ENCODE results near the gene COL8A2. TPM values are rescaled to one million over a fixed set of nuclear protein-coding genes. Genes with fewer than 3 reads are reported as not detected.
A peak's percentile ranks its signal among the peaks of the same experiment; 100 is the strongest.

Gene COL8A2
- total RNA-seq, 1 experiment from 2014 or later: 2.3 TPM

- no peak overlapping the region for H3K27ac Mint-ChIP-seq
- no peak for ATAC-seq
- H3K4me3 Mint-ChIP-seq: no peak overlapping the region
- ChIA-PET CTCF (no interaction called here), POLR2A (no interaction called here)
- TF ChIP-seq, protein P1, sequence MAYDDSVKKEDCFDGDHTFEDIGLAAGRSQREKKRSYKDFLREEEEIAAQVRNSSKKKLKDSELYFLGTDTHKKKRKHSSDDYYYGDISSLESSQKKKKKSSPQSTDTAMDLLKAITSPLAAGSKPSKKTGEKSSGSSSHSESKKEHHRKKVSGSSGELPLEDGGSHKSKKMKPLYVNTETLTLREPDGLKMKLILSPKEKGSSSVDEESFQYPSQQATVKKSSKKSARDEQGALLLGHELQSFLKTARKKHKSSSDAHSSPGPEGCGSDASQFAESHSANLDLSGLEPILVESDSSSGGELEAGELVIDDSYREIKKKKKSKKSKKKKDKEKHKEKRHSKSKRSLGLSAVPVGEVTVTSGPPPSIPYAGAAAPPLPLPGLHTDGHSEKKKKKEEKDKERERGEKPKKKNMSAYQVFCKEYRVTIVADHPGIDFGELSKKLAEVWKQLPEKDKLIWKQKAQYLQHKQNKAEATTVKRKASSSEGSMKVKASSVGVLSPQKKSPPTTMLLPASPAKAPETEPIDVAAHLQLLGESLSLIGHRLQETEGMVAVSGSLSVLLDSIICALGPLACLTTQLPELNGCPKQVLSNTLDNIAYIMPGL (CRISPR knock-in tag; IDR thresholded peaks at IDR 0.05): no peak
- TF ChIP-seq AFF4 (CRISPR knock-in tag; IDR thresholded peaks at IDR 0.05; ENCODE audit: borderline replicate concordance) (no peak), ZNF416 (CRISPR knock-in tag; IDR thresholded peaks at IDR 0.05) (no peak), ZNF138 (CRISPR knock-in tag; conservative IDR thresholded peaks at IDR 0.05) (no peak), ZSCAN18 (CRISPR knock-in tag; IDR thresholded peaks at IDR 0.05) (no peak), GABPB1 (CRISPR knock-in tag; IDR thresholded peaks at IDR 0.05) (no peak), ZNF219 (CRISPR knock-in tag; IDR thresholded peaks at IDR 0.05; ENCODE audit: borderline replicate concordance) (no peak), KAT7 (CRISPR knock-in tag; IDR thresholded peaks at IDR 0.05; ENCODE audit: borderline replicate concordance) (no peak), OVOL2 (CRISPR knock-in tag; IDR thresholded peaks at IDR 0.05; ENCODE audit: borderline replicate concordance) (no peak), MYBL2 (CRISPR knock-in tag; IDR thresholded peaks at IDR 0.05) (no peak), RORB (CRISPR knock-in tag; IDR thresholded peaks at IDR 0.05) (no peak), FOXP1 (CRISPR knock-in tag; IDR thresholded peaks at IDR 0.05; ENCODE audit: borderline replicate concordance) (no peak), PREB (CRISPR knock-in tag; IDR thresholded peaks at IDR 0.05; ENCODE audit: borderline replicate concordance) (no peak), TEAD4 (CRISPR knock-in tag; IDR thresholded peaks at IDR 0.05) (no peak), ZNF263 (CRISPR knock-in tag; IDR thresholded peaks at IDR 0.05; ENCODE audit: low read depth) (no peak), SMAD3 (CRISPR knock-in tag; IDR thresholded peaks at IDR 0.05; ENCODE audit: borderline replicate concordance) (no peak)
- TF ChIP-seq, protein P2, sequence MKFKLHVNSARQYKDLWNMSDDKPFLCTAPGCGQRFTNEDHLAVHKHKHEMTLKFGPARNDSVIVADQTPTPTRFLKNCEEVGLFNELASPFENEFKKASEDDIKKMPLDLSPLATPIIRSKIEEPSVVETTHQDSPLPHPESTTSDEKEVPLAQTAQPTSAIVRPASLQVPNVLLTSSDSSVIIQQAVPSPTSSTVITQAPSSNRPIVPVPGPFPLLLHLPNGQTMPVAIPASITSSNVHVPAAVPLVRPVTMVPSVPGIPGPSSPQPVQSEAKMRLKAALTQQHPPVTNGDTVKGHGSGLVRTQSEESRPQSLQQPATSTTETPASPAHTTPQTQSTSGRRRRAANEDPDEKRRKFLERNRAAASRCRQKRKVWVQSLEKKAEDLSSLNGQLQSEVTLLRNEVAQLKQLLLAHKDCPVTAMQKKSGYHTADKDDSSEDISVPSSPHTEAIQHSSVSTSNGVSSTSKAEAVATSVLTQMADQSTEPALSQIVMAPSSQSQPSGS (CRISPR knock-in tag; IDR thresholded peaks at IDR 0.05; ENCODE audit: borderline replicate concordance, low read depth): no peak
- peaks cover 11% of the 10 kb centered on the region for H3K4me1 Mint-ChIP-seq
- no peaks in the 10 kb centered on the region for H3K9me3 Mint-ChIP-seq
- no peaks in the 10 kb centered on the region for H3K27me3 Mint-ChIP-seq (ENCODE audit: low read depth)
- no peak for DNase-seq (ENCODE audit: low spot score)
- no peaks in the 10 kb centered on the region for H3K36me3 Mint-ChIP-seq
These were observed 54.7 kb downstream of the COL8A2 start for GRCh38 chr1:36070349-36070748.

DNA sequence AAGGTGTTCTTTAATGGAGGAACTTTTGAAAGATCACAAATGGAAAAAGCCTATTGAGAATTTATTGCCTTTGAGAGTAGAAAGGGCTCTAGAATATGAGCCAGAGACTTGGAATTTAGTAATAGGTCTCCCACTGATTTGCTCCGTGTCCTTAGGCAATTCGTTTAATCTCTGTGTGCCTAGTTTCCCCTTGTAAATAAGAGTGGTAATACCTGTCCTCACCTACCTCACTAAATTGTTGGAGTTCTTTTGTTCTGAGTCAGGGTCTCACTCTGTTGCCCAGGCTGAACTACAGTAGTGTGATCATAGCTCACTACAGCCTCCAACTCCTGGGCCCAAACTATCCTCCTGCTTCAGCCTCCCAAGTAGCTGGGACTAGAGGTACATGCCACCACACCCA, 56.2 kb downstream of the COL8A2 start:
- TF ChIP-seq PREB (CRISPR knock-in tag; IDR thresholded peaks at IDR 0.05; ENCODE audit: borderline replicate concordance) (no peak), ZNF121 (CRISPR knock-in tag; IDR thresholded peaks at IDR 0.05) (0 out of 2 replicates have a peak, but pooled peaks have one; percentile 37), GTF2I (CRISPR knock-in tag; conservative IDR thresholded peaks at IDR 0.05) (0 out of 2 replicates have a peak, but pooled peaks have one; percentile 11), ZNF423 (CRISPR knock-in tag; IDR thresholded peaks at IDR 0.05) (no peak), FOXK1 (CRISPR knock-in tag; IDR thresholded peaks at IDR 0.05) (no peak), JAZF1 (CRISPR knock-in tag; IDR thresholded peaks at IDR 0.05) (no peak)
- TF ChIP-seq, protein P3, sequence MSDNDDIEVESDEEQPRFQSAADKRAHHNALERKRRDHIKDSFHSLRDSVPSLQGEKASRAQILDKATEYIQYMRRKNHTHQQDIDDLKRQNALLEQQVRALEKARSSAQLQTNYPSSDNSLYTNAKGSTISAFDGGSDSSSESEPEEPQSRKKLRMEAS (CRISPR knock-in tag; IDR thresholded peaks at IDR 0.05): no peak
- H3K36me3 Mint-ChIP-seq: no peaks in the 10 kb centered on the region
- CTCF ChIA-PET: no interaction called here
- DNase-seq (ENCODE audit: low spot score) (no peak), ATAC-seq (no peak)
- H3K27me3 Mint-ChIP-seq (ENCODE audit: low read depth): no peaks in the 10 kb centered on the region
- POLR2A ChIA-PET: no interaction called here
- no peaks in the 10 kb centered on the region for H3K9me3 Mint-ChIP-seq
- H3K27ac Mint-ChIP-seq: no peak overlapping the region
- H3K4me3 Mint-ChIP-seq: no peak overlapping the region
- peaks cover 11% of the 10 kb centered on the region for H3K4me1 Mint-ChIP-seq
